Measurements from ENCODE around the gene ATRNL1.
"Not testable (repeated sequence)": the region's sequence is repeated elsewhere in the genome, so short reads cannot be mapped to it uniquely, and the experiment has no call there.

Gene ATRNL1

GRCh38 chr10:115092258-115092554, 959 bp upstream of the ATRNL1 start:
- DNase-seq: no peak

GRCh38 chr10:115092555-115093285, 445 bp upstream of the ATRNL1 start:
- peak; percentile 31 for DNase-seq

GRCh38 chr10:115093776-115094408, 727 bp downstream of the ATRNL1 start:
- DNase-seq: no peak

GRCh38 chr10:115094416-115095140, 1.4 kb downstream of the ATRNL1 start:
- DNase-seq: no peak

GRCh38 chr10:115095758-115096157, 2.6 kb downstream of the ATRNL1 start:
- DNase-seq: no peak

GRCh38 chr10:115103700-115104099, 10.5 kb downstream of the ATRNL1 start:
- DNase-seq: no peak

GRCh38 chr10:115105411-115105810, 12.2 kb downstream of the ATRNL1 start:
- DNase-seq: not testable (repeated sequence)

- no peak for DNase-seq
Observed at GRCh38 chr10:115107830-115108229, 14.7 kb downstream of the ATRNL1 start.

- no peak for DNase-seq
Observed at GRCh38 chr10:115117301-115117700, 24.1 kb downstream of the ATRNL1 start.

- no peak for DNase-seq
Observed at GRCh38 chr10:115118346-115118745, 25.2 kb downstream of the ATRNL1 start.

GRCh38 chr10:115125505-115125904, 32.3 kb downstream of the ATRNL1 start:
- no peak for DNase-seq

- no peak for DNase-seq
Observed at GRCh38 chr10:115129752-115130151, 36.6 kb downstream of the ATRNL1 start.

- DNase-seq: no peak
Observed at GRCh38 chr10:115136616-115137015, 43.5 kb downstream of the ATRNL1 start.

- no peak for DNase-seq
Observed at GRCh38 chr10:115141254-115141653, 48.1 kb downstream of the ATRNL1 start.

GRCh38 chr10:115157357-115157756, 64.2 kb downstream of the ATRNL1 start:
- no peak for DNase-seq

- no peak for DNase-seq
Observed at GRCh38 chr10:115163129-115163528, 70.0 kb downstream of the ATRNL1 start.

GRCh38 chr10:115164220-115164619, 71.1 kb downstream of the ATRNL1 start:
- DNase-seq: no peak

GRCh38 chr10:115167751-115168150, 74.6 kb downstream of the ATRNL1 start:
- DNase-seq: no peak

- DNase-seq: no peak
Observed at GRCh38 chr10:115171392-115171960, 78.3 kb downstream of the ATRNL1 start.

GRCh38 chr10:115173915-115174443, 80.8 kb downstream of the ATRNL1 start:
- no peak for DNase-seq

GRCh38 chr10:115207276-115207675, 114.1 kb downstream of the ATRNL1 start:
- DNase-seq: not testable (repeated sequence)

GRCh38 chr10:115209133-115209532, 116.0 kb downstream of the ATRNL1 start:
- no peak for DNase-seq

- no peak for DNase-seq
Observed at GRCh38 chr10:115214829-115215228, 121.7 kb downstream of the ATRNL1 start.

GRCh38 chr10:115219203-115219602, 126.0 kb downstream of the ATRNL1 start:
- no peak for DNase-seq
